Right atrium auricular region (tissue), 2 donors: ENCODE results near the gene PITX1. TPM values are rescaled to one million over a fixed set of nuclear protein-coding genes. Genes with fewer than 3 reads are reported as not detected.

Experiments used
- DNase-seq: peaks from one replicate; pipeline ENCODE4 v3.0.0-alpha.2; 2019; ENCODE audit warnings: low spot score
- H3K27ac ChIP-seq, 2 donors: fragments of 200-600 bp; sonication (generic); 1 replicate in 1 of 2; 2 replicates in 1 of 2; pipeline ENCODE4 v1.5.1; 2016 to 2019
- H3K27me3 ChIP-seq, 2 donors: fragments of 200-600 bp; sonication (generic); one replicate each; pipeline versions ENCODE4 v1.5.1 to v1.6.0; 2017 to 2019
- H3K36me3 ChIP-seq: fragments of 200-600 bp; sonication (generic); one replicate; pipeline ENCODE4 v1.5.1; 2016
- H3K4me1 ChIP-seq, 2 donors: fragments of 200-600 bp; sonication (generic); one replicate each; pipeline versions ENCODE4 v1.5.1 to v1.6.0; 2017 to 2019
- H3K4me3 ChIP-seq, 2 donors: fragments of 200-600 bp; sonication (generic); 1 replicate in 1 of 2; 2 replicates in 1 of 2; pipeline ENCODE4 v1.5.1; 2017 to 2019; ENCODE audit warnings: mild to moderate bottlenecking in 1 of 2, moderate library complexity in 1 of 2
- H3K9me3 ChIP-seq, 2 donors: fragments of 200-600 bp; sonication (generic); one replicate each; pipeline ENCODE4 v1.5.1; 2019
- total RNA-seq, 2 donors: library from RNA; depleted of rRNA; stranded (reverse); fragments of >200 nt; gene quantifications; one replicate each; pipeline ENCODE4 v1.1.0, GENCODE V29; 2016
- TF ChIP-seq, protein P1 (sequence below), 2 donors: fragments of 200-600 bp; sonication (generic); IDR thresholded peaks; one replicate each; pipeline ENCODE4 v1.5.1; 2019; ENCODE audit warnings: antibody characterized with exemption in 2 of 2

PITX1 gene
- total RNA-seq, 2 donors from 2014 or later, result not detected

DNA sequence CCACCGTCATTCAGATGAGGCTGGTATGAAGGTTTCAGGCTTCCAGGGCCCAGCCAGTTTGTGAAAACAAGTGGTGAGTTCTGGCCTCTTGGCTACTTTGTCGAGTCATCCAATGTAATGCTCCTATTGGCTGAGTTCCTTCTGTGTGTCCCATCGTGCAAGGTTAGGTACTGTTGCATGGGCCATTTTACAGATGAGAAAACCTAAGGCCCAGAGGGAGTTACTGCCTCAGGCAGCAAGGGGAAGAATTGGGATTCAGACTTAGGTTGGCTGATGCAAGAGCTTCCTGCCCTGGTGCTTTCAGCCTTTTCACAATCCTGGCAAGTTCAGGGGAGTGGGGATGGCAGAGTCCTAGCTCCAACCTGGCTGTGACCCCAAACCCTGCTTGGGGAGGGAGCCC, 17.4 kb upstream of the PITX1 start:
- no peak for DNase-seq
- Histone ChIP-seq H3K4me1 (peaks cover 0 to 5% of the 10 kb centered on the region in 2 donors), H3K9me3 (no peaks in the 10 kb centered on the region), H3K27me3 (peaks cover 0 to 3% of the 10 kb centered on the region in 2 donors), H3K4me3 (no peak overlapping the region), H3K27ac (no peak overlapping the region), H3K36me3 (no peaks in the 10 kb centered on the region)
- TF ChIP-seq, protein P1, sequence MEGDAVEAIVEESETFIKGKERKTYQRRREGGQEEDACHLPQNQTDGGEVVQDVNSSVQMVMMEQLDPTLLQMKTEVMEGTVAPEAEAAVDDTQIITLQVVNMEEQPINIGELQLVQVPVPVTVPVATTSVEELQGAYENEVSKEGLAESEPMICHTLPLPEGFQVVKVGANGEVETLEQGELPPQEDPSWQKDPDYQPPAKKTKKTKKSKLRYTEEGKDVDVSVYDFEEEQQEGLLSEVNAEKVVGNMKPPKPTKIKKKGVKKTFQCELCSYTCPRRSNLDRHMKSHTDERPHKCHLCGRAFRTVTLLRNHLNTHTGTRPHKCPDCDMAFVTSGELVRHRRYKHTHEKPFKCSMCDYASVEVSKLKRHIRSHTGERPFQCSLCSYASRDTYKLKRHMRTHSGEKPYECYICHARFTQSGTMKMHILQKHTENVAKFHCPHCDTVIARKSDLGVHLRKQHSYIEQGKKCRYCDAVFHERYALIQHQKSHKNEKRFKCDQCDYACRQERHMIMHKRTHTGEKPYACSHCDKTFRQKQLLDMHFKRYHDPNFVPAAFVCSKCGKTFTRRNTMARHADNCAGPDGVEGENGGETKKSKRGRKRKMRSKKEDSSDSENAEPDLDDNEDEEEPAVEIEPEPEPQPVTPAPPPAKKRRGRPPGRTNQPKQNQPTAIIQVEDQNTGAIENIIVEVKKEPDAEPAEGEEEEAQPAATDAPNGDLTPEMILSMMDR (IDR thresholded peaks at IDR 0.05), result no peak

DNA sequence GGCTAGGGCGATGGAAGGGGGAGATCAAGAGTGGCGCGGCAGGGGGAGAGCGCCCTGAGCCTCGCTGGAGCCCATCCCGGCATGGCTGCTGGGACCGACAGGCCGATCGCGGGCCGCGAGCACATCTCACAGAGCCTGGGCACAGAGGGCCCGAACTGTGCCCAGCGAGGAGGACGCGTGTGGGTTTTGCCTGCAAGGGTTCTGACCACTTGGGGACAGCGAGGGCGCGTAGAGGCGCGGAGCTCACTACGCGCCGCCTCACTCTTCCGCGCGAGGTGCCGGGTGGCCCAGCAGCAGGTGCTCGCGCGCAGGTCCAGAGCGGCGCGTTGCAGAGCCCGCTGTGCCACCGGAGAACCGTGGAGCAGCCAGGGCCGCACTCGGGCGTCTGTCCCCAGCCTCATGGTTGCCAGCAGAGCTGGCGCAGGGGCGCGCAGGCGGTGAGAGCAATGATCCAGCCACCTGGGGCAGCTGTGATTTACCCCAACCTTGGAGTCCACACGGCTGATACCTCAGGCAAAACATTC, 16.3 kb upstream of the PITX1 start:
- no peaks in the 10 kb centered on the region for H3K36me3 ChIP-seq
- no peaks in the 10 kb centered on the region for H3K4me1 ChIP-seq
- no peak overlapping the region for H3K4me3 ChIP-seq
- no peak for DNase-seq
- TF ChIP-seq, protein P1 (IDR thresholded peaks at IDR 0.05), result no peak
- H3K9me3 ChIP-seq, result no peaks in the 10 kb centered on the region
- H3K27me3 ChIP-seq, result peaks cover 0 to 3% of the 10 kb centered on the region in 2 donors
- no peak overlapping the region for H3K27ac ChIP-seq

DNA sequence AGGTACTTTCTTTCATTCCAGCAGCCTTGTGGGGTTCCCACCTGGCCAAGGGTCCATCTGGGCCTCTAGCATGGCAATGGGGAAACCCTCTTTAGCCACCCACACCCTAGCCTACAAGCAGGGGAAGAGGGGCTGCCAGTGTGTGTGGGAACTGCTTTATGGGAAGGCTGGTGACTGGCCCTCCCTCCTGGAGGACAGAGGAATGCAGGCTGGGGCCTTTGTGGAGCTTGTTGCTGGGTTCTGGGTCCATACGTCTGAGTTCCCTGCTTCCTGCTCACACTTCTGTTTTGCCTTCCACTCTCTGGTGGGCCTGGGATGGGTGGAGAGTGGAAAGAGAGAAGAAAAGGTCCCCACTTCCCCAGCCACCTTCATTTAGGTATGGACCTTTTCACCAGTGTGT, 14.9 kb upstream of the PITX1 start:
- Histone ChIP-seq H3K27ac (no peak overlapping the region), H3K36me3 (no peaks in the 10 kb centered on the region), H3K4me1 (no peaks in the 10 kb centered on the region), H3K9me3 (no peaks in the 10 kb centered on the region), H3K27me3 (peaks cover 3% of the 10 kb centered on the region in 2 donors), H3K4me3 (no peak overlapping the region)
- TF ChIP-seq, protein P1 (IDR thresholded peaks at IDR 0.05), result no peak
- no peak for DNase-seq

DNA sequence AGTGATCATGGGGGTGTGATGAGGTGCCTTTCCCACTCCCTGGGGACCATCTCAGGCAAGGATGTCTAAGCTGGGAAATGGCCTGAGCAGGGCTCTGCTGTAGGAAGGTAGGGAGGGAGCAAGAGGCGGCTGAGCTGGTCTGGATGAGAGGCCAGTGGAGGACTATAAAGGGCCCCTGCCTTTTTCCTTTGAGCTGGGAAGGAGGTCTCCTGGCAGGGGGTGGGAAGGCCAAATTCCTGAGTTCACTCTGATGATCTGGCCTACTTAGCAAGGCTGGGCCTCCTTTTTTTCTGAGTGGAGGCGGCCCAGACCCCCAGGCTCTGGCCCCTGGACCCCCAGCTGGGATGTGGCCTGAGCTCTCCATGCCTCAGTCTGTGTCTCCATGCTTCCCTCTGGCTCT, 14.3 kb upstream of the PITX1 start:
- Histone ChIP-seq H3K4me1 (no peaks in the 10 kb centered on the region), H3K27me3 (peaks cover 3 to 4% of the 10 kb centered on the region in 2 donors), H3K9me3 (no peaks in the 10 kb centered on the region), H3K4me3 (no peak overlapping the region), H3K36me3 (no peaks in the 10 kb centered on the region), H3K27ac (no peak overlapping the region)
- no peak for DNase-seq
- TF ChIP-seq, protein P1 (IDR thresholded peaks at IDR 0.05), result no peak

DNA sequence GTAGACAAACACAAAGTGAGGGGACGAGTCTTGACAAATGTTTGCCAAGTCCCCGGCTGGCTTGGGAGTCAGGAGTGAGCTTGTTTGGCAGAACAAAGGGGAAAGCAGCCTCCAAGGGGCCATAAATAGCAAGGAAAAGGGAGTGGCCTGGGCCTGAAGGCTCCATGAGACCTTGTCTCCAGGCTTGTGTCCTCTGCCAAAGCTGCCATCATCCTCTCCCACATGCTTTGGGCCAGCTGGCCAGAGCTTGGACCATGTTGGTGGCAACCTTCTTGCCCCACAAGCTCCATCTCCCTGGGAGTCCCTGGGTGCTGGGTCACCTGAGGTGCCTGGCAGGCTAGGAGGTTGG, 13.3 kb upstream of the PITX1 start:
- no peak overlapping the region for H3K27ac ChIP-seq
- H3K9me3 ChIP-seq, result no peaks in the 10 kb centered on the region
- no peak for DNase-seq
- H3K4me1 ChIP-seq, result no peaks in the 10 kb centered on the region
- TF ChIP-seq, protein P1 (IDR thresholded peaks at IDR 0.05), result no peak
- H3K4me3 ChIP-seq, result no peak overlapping the region
- no peaks in the 10 kb centered on the region for H3K36me3 ChIP-seq
- H3K27me3 ChIP-seq, result peaks cover 3 to 4% of the 10 kb centered on the region in 2 donors

DNA sequence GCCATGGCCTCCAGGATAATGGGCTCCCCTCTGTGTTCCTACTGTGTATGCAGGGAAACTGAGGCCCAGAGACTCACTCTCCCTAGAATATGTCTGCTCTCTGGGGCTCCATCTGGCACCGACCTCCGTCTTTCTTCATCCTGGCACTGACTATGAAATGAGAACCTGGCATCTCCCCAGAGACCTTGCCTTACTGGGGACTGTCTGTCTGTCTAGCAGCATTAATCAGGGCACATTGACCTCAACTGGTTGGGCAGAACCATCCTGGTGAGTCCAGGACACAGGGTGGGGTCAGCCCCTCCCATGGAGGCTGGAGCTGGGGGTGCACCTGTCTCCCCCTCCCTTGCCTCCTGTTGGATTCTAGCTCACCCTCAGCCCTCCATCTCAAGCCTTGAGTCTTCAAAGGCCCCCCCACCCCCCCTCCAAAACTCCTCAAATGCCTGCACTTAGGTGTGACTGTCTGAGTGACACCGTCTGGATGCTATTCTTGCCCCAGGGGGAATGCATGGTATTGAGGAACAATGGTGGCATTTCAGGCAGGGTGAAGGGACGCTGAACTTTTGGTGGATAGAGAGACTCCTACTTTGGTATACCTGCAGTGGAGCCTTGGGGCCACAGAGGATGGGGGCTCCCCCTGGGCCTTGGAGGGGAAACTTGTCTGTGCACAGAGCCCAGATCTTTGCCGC, 12.8 kb upstream of the PITX1 start:
- TF ChIP-seq, protein P1 (IDR thresholded peaks at IDR 0.05), result no peak
- H3K36me3 ChIP-seq, result no peaks in the 10 kb centered on the region
- peaks cover 3 to 4% of the 10 kb centered on the region in 2 donors for H3K27me3 ChIP-seq
- no peaks in the 10 kb centered on the region for H3K4me1 ChIP-seq
- DNase-seq, result no peak
- H3K27ac ChIP-seq, result no peak overlapping the region
- no peaks in the 10 kb centered on the region for H3K9me3 ChIP-seq
- H3K4me3 ChIP-seq, result no peak overlapping the region
